PC-9 (cell line): ENCODE measurements around the gene MOSPD3.

Experiments used
- CTCF ChIP-seq: fragments of 200-600 bp; sonication (generic); conservative IDR thresholded peaks from 2 replicates; pipeline ENCODE4 v1.6.1; 2017; ENCODE audit warnings: mixed run types, antibody characterized with exemption, mild to moderate bottlenecking, moderate library complexity
- EZH2 ChIP-seq: fragments of 200-600 bp; sonication (generic); IDR thresholded peaks from 2 replicates; pipeline ENCODE4 v1.8.0; 2017; ENCODE audit warnings: antibody characterized with exemption, low read depth

GRCh38 chr7:100567031-100567730 lies 45.2 kb upstream of the MOSPD3 start:
- TF ChIP-seq CTCF (no peak), EZH2 (no peak)
